Bone marrow (tissue), 2 donors: ENCODE data around the gene CSAG1.
"Not testable (repeated sequence)": the region's sequence is repeated elsewhere in the genome, so short reads cannot be mapped to it uniquely, and the experiment has no call there.

Experiments
- DNase-seq, 2 donors: peaks; one replicate each; lab custom pipeline; 2025; lab: John Stamatoyannopoulos, UW

CSAG1 gene

GRCh38 chrX:152697952-152698931 lies 35.3 kb downstream of the CSAG1 start, which contains the start of gene MAGEA3:
MAGEA3 (plus strand) TSS chrX:152698794; CDS start chrX:152700833, 2,039 bp downstream.
- not testable (repeated sequence) for DNase-seq

GRCh38 chrX:152681012-152681411 lies 52.5 kb downstream of the CSAG1 start:
- not testable (repeated sequence) for DNase-seq
